Activated CD4-positive, alpha-beta T cell treated with anti-CD3 and anti-CD28 coated beads, Interleukin-10, Interleukin-2, amounts not matched to agents 100 ng/mL and 50 ng/mL, durations not matched to agents 16 hours and 8 hours (primary cell): ENCODE data around the gene ISG15.

ENCODE experiments used
- DNase-seq: peaks from one replicate; pipeline ENCODE4 v3.0.0-alpha.2; 2020

ISG15 gene

GRCh38 chr1:1062348-1063163 is 49.3 kb downstream of the ISG15 start:
- DNase-seq: no peak

DNA sequence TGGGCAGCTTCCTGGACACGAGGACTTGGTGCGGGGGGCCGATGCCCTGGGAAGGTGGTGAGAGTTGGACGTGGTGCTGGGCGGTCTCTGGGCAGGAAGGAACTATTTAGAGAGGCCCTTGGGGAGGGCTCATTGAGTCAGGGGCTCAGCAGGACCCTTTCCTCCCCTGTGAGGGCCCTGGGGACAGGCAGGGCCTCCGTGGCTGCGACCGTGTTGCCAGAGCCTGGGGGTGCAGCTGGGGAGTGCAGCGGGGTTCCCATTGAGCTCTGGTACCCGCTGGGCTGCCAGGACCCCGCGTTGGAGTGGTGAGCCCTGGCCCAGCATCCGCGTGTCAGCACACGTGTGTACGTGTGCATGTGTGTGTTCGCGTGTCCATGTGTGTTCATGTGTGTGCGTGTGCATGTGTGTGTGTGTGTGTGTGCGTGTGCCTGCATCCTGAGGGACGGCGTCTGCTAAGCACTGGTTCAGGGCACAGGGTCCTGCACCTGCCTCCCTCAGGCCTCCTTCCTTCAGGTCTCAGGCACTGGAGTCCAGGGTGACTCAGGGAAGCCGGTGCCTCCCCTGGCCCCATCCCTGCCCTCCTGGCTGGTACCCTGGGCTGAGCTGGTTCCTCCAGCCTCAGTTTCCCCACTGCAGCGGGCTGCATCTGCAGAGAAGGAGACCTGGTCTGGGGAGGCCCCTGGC is 50.1 kb downstream of the ISG15 start:
- no peak for DNase-seq
